Measurements from ENCODE around the gene TLN1. TPM values are rescaled to one million over a fixed set of nuclear protein-coding genes. Genes with fewer than 3 reads are reported as not detected.

The TLN1 gene
- total RNA-seq, 4 donors from 2014 or later = 142 to 245 (median 184) TPM

DNA sequence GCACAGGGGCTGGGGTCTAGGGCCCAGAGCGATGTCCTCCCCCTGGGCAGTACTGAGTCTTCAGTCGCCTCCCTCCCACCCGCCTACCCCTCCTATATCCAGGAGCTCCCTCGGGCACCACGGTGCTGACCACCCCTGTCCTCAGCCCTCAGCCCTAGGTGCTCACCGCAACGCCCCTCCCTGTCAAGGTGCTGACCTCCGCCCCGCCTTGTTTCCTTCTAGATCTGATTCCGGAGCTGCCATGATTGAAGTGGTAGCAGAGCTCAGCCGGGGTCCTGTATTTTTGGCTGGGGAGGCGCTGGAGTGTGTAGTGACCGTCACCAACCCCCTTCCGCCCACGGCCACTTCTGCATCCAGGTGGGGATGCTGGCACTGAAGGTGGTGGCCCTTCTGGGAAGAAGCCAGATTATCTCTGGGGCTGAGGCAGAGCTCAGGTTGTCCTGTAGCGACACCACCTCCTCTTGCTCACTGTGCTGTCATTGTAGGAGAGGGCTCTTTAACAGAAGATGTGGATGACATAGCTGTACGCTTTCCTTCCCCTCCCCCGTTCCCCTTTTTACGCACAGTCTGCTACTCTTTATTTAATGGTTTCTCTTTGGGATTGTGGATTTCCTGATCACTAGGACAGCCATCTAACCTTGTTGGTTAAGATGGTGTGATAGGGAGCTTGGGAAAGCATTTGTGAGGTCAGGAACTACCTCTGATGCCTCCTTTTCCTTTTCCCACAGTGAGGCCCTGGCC lies 17.7 kb upstream of the TLN1 start:
- 5 to 6% methylated on average over 12 to 13 of the region's 19 CpGs for WGBS, 2 donors
- intact Hi-C loops (cut with DNase I) = loop anchor here (10.0 kb wide), 1 partner anchor 75 kb away; the partner anchor contains the start of genes FAM221B and TMEM8B
- Histone ChIP-seq H3K36me3 (peaks cover 25 to 37% of the 10 kb centered on the region in 2 donors), H3K4me3 (replicated peaks in 1 of 3) (peak overlapping the region; percentile 61 to 69 (median 62)), H3K27ac (peak overlapping the region; percentile 68 to 86 (median 84)), H3K9me3 (no peaks in the 10 kb centered on the region), H3K4me1 (peaks cover 34 to 35% of the 10 kb centered on the region in 2 donors), H3K27me3 (no peaks in the 10 kb centered on the region)
- TF ChIP-seq, protein P1, sequence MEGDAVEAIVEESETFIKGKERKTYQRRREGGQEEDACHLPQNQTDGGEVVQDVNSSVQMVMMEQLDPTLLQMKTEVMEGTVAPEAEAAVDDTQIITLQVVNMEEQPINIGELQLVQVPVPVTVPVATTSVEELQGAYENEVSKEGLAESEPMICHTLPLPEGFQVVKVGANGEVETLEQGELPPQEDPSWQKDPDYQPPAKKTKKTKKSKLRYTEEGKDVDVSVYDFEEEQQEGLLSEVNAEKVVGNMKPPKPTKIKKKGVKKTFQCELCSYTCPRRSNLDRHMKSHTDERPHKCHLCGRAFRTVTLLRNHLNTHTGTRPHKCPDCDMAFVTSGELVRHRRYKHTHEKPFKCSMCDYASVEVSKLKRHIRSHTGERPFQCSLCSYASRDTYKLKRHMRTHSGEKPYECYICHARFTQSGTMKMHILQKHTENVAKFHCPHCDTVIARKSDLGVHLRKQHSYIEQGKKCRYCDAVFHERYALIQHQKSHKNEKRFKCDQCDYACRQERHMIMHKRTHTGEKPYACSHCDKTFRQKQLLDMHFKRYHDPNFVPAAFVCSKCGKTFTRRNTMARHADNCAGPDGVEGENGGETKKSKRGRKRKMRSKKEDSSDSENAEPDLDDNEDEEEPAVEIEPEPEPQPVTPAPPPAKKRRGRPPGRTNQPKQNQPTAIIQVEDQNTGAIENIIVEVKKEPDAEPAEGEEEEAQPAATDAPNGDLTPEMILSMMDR (IDR thresholded peaks at IDR 0.05) = no peak
- no peak for TF ChIP-seq POLR2A (IDR thresholded peaks at IDR 0.05)
- peak; percentile 65 to 68 for DNase-seq

GRCh38 chr9:35748858-35749514 lies 17.0 kb upstream of the TLN1 start, which contains the start of the genes GBA2 and RGP1:
Gene GBA2 (minus strand): TSS chr9:35749228. CDS start chr9:35748704, 524 bp downstream.
Gene RGP1 (plus strand): TSS chr9:35749287. CDS start chr9:35749756, 469 bp downstream.
- intact Hi-C loops (cut with DNase I) = loop anchor here (10.0 kb wide), 1 partner anchor 76 kb away; the partner anchor contains the start of genes FAM221B and TMEM8B
- WGBS, 2 donors = 0 to 1% methylated on average over 9 to 21 of the region's 69 CpGs
- peak; percentile 85 to 86 for DNase-seq
- H3K4me3 ChIP-seq (replicated peaks in 1 of 3) = peak within 1 kb of the TSS; percentile 61 to 69 (median 62)
- peak within 1 kb of the TSS; percentile 68 to 86 (median 84) for H3K27ac ChIP-seq
- H3K27me3 ChIP-seq = no peaks in the 10 kb centered on the region
- no peaks in the 10 kb centered on the region for H3K9me3 ChIP-seq
- TF ChIP-seq, protein P1 (IDR thresholded peaks at IDR 0.05) = peak in 1 of 6 experiments; percentile 2
- TF ChIP-seq POLR2A (IDR thresholded peaks at IDR 0.05) = peak; percentile 26 to 86
- peaks cover 34 to 35% of the 10 kb centered on the region in 2 donors for H3K4me1 ChIP-seq
- H3K36me3 ChIP-seq = peaks cover 32 to 39% of the 10 kb centered on the region in 2 donors

- intact Hi-C loops (cut with DNase I) = loop anchor here (10.0 kb wide), 1 partner anchor 76 kb away; the partner anchor contains the start of genes FAM221B and TMEM8B
- WGBS, 2 donors = 0 to 1% methylated on average over 1 to 23 of the region's 24 CpGs
- H3K4me3 ChIP-seq (replicated peaks in 1 of 3) = peak overlapping the region; percentile 61 to 69 (median 62)
Measured at GRCh38 chr9:35748242-35748857, 16.4 kb upstream of the TLN1 start.

DNA sequence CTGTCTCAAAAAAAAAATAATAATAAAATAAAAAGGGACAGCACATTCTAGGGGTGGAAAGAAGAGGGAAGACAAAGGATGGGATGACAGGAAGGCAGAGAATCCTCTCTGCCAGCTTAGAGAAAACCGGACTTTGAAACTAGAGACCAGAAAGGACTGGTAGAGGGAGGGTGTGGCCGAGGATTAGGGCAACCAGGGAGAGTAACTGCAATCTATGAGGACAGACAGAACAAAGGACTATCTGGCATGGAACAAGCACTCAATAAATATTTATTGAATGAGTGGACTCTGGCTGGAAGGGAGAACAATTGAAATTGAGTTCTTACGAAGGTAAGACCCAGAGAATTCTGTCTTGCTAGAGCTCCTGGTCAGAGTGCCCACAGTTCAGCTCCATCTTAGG lies 14.6 kb upstream of the TLN1 start:
- Histone ChIP-seq H3K4me3 (replicated peaks in 1 of 3) (peak overlapping the region in 1 of 3 donors; percentile 12), H3K27me3 (no peaks in the 10 kb centered on the region), H3K4me1 (peaks cover 34 to 35% of the 10 kb centered on the region in 2 donors), H3K9me3 (no peaks in the 10 kb centered on the region), H3K36me3 (peaks cover 32 to 33% of the 10 kb centered on the region in 2 donors), H3K27ac (no peak overlapping the region)
- TF ChIP-seq POLR2A (IDR thresholded peaks at IDR 0.05) = no peak
- TF ChIP-seq, protein P1 (IDR thresholded peaks at IDR 0.05) = no peak
- 50 to 55% methylated on average over 3 of the region's 3 CpGs for WGBS, 2 donors
- no peak for DNase-seq
- intact Hi-C loops (cut with DNase I) = loop anchor here (10.0 kb wide), 1 partner anchor 78 kb away; the partner anchor contains the start of genes FAM221B and TMEM8B

More at GRCh38 chr9:35748242-35748857, 16.4 kb upstream of the TLN1 start:
- no peaks in the 10 kb centered on the region for H3K27me3 ChIP-seq
- H3K4me1 ChIP-seq = peaks cover 34 to 35% of the 10 kb centered on the region in 2 donors
- DNase-seq = no peak
- no peak for TF ChIP-seq POLR2A (IDR thresholded peaks at IDR 0.05)
- TF ChIP-seq, protein P1 (IDR thresholded peaks at IDR 0.05) = no peak
- peak overlapping the region; percentile 68 to 86 (median 84) for H3K27ac ChIP-seq
- H3K9me3 ChIP-seq = no peaks in the 10 kb centered on the region
- H3K36me3 ChIP-seq = peaks cover 35 to 39% of the 10 kb centered on the region in 2 donors

Data from thyroid gland (tissue), 4 donors.